HL-60 (cell line): ENCODE data around the gene STARD3.

Experiments
- CTCF ChIP-seq: IDR thresholded peaks from one replicate; pipeline ENCODE4 v1.5.1; 2011; ENCODE audit warnings: low read length, control low read depth, inconsistent platforms; ENCODE audit not compliant: insufficient read depth
- GABPA ChIP-seq: IDR thresholded peaks from 2 replicates; pipeline ENCODE4 v1.6.1; 2012; ENCODE audit warnings: low read depth
- POLR2AphosphoS5 ChIP-seq: IDR thresholded peaks from 2 replicates; pipeline ENCODE4 v1.6.1; 2012; ENCODE audit warnings: low read depth
- REST ChIP-seq: IDR thresholded peaks from 2 replicates; pipeline ENCODE4 v1.6.1; 2012; ENCODE audit warnings: low read depth; ENCODE audit not compliant: insufficient replicate concordance
- SPI1 ChIP-seq: IDR thresholded peaks from 2 replicates; pipeline ENCODE4 v1.6.1; 2012; ENCODE audit warnings: low read depth, mild to moderate bottlenecking, borderline replicate concordance

- TF ChIP-seq CTCF, result no peak
- TF ChIP-seq REST, result no peak
- no peak for TF ChIP-seq POLR2AphosphoS5
- no peak for TF ChIP-seq GABPA
- TF ChIP-seq SPI1, result no peak
These were observed 27.0 kb downstream of the STARD3 start for GRCh38 chr17:39663688-39664580.
